ENCODE data around the gene TMSB15C.

Gene TMSB15C

DNA sequence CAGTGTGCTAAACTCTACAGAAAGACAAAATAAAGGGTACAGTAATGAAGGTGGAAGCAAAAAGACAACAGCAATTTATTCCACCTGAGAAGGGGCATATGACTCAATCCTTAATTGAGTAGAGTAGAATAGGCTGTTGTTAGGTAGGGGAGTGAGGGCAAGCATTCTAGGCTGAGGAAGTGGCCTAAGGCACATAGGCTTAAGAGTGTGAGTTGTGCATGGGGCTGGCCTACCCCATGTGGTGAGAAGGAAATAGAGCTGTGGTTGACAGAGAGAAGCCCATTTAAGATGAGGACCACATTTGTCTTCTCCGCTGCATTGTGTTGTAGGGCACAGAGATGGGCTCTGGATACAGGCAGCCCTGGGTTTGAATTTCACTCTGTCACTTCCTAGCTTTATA lies 32.9 kb upstream of the TMSB15C start:
- Histone ChIP-seq H3K4me3 (ENCODE audit: low read length, poor library complexity, severe bottlenecking) (peak overlapping the region; percentile 93), H3K4me1 (ENCODE audit: insufficient read depth, low read length, poor library complexity, severe bottlenecking) (peaks cover 39% of the 10 kb centered on the region), H3K9ac (ENCODE audit: low read depth, low read length, poor library complexity, severe bottlenecking) (peak overlapping the region; percentile 5), H3K9me3 (ENCODE audit: insufficient read depth, low read depth, low read length) (no peaks in the 10 kb centered on the region), H3K79me2 (ENCODE audit: insufficient read depth, low read length) (peaks cover 61% of the 10 kb centered on the region), H3K9me2 (replicated peaks; ENCODE audit: low read depth, low read length) (no peaks in the 10 kb centered on the region), H3K27me3 (ENCODE audit: insufficient read depth, low read length, poor library complexity, severe bottlenecking) (no peaks in the 10 kb centered on the region), H3K36me3 (ENCODE audit: insufficient read depth, low read length) (no peaks in the 10 kb centered on the region), H3K4me2 (ENCODE audit: low read depth, low read length, poor library complexity, severe bottlenecking) (peak overlapping the region; percentile 96), H2AFZ (ENCODE audit: low read length) (no peak overlapping the region), H4K20me1 (ENCODE audit: insufficient read depth, low read length, poor library complexity, severe bottlenecking) (no peaks in the 10 kb centered on the region), H3F3A (ENCODE audit: low read depth) (no peaks in the 10 kb centered on the region)
- TF ChIP-seq EZH2phosphoT487 (IDR thresholded peaks at IDR 0.05; ENCODE audit: borderline replicate concordance) = no peak
- TF ChIP-seq, protein P1, sequence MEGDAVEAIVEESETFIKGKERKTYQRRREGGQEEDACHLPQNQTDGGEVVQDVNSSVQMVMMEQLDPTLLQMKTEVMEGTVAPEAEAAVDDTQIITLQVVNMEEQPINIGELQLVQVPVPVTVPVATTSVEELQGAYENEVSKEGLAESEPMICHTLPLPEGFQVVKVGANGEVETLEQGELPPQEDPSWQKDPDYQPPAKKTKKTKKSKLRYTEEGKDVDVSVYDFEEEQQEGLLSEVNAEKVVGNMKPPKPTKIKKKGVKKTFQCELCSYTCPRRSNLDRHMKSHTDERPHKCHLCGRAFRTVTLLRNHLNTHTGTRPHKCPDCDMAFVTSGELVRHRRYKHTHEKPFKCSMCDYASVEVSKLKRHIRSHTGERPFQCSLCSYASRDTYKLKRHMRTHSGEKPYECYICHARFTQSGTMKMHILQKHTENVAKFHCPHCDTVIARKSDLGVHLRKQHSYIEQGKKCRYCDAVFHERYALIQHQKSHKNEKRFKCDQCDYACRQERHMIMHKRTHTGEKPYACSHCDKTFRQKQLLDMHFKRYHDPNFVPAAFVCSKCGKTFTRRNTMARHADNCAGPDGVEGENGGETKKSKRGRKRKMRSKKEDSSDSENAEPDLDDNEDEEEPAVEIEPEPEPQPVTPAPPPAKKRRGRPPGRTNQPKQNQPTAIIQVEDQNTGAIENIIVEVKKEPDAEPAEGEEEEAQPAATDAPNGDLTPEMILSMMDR (conservative IDR thresholded peaks at IDR 0.05; ENCODE audit: low read length) = no peak

DNA sequence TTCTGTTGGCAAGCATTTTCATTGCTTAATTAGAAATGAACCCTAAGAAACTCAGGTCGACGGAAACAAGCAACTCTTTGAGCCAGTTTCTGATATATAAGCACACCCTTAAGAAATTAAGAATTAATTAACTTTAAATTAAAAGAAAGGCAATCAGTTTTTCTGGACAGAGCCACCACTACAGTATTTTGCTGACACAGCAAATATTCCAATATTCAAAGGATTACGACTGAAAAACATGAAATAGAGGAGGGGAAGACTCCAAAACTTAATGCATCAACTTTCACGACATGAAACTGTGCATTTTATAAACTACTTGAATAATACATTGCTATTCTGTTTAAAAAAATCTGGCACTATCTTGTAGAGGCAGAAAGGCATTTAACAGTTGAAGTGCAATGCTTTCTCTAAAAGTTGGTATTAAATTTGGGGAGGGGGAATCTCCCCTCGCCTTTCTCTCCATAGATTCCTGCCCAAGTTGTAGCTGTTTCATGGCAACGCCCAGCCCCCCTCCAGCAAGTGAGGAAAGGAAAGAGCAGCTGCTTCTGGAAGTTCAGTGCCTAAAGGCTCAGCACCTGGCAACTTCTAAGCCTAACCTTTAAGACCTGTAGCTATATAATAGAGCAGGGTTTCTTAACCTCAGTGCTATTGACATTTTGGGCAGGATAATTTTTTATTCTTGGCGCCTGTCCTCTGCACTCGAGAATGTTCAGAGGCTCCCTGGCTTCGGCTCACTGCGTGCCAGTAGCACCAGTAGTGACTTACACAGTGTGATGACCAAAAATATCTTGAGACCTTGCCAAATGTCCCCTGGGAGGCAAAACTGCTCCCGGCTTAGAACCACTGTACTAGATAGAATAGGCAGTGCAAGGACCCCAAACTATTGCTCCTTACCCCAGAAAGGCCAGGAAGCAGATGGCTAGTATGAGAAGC lies 29.6 kb upstream of the TMSB15C start:
- no peaks in the 10 kb centered on the region for H3K27me3 ChIP-seq (ENCODE audit: insufficient read depth, low read length, poor library complexity, severe bottlenecking)
- no peaks in the 10 kb centered on the region for H3K9me3 ChIP-seq (ENCODE audit: insufficient read depth, low read depth, low read length)
- H2AFZ ChIP-seq (ENCODE audit: low read length) = no peak overlapping the region
- H3K79me2 ChIP-seq (ENCODE audit: insufficient read depth, low read length) = peaks cover 44% of the 10 kb centered on the region
- no peak overlapping the region for H3K4me3 ChIP-seq (ENCODE audit: low read length, poor library complexity, severe bottlenecking)
- H3K36me3 ChIP-seq (ENCODE audit: insufficient read depth, low read length) = no peaks in the 10 kb centered on the region
- no peak overlapping the region for H3K4me2 ChIP-seq (ENCODE audit: low read depth, low read length, poor library complexity, severe bottlenecking)
- TF ChIP-seq EZH2phosphoT487 (IDR thresholded peaks at IDR 0.05; ENCODE audit: borderline replicate concordance) = no peak
- TF ChIP-seq, protein P1 (conservative IDR thresholded peaks at IDR 0.05; ENCODE audit: low read length) = no peak
- no peak overlapping the region for H3K9ac ChIP-seq (ENCODE audit: low read depth, low read length, poor library complexity, severe bottlenecking)
- no peaks in the 10 kb centered on the region for H4K20me1 ChIP-seq (ENCODE audit: insufficient read depth, low read length, poor library complexity, severe bottlenecking)
- H3K9me2 ChIP-seq (replicated peaks; ENCODE audit: low read depth, low read length) = no peaks in the 10 kb centered on the region
- peaks cover 30% of the 10 kb centered on the region for H3K4me1 ChIP-seq (ENCODE audit: insufficient read depth, low read length, poor library complexity, severe bottlenecking)
- no peaks in the 10 kb centered on the region for H3F3A ChIP-seq (ENCODE audit: low read depth)

DNA sequence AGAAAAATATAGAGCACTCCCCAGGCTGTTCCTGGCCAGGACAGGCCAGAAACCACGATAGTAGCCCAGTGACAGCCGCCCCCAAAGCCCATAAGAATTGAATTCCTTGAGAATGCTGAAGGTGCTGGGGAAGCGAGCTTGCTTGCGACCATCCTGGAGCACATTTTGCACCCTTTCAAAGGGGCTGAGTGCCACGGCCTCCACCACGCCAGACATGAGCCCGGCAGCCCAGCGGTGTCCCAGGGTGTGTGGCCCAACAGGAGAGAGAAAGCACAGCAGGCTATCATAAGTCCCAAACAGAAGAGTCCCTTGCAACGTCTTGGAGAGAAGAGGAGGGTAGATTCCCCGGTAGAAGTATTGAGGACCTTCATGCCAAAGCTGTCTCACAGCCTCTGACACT lies 28.6 kb upstream of the TMSB15C start:
- H3K79me2 ChIP-seq (ENCODE audit: insufficient read depth, low read length) = peaks cover 34% of the 10 kb centered on the region; the same call in 1 of the 2 replicates
- H3K4me1 ChIP-seq (ENCODE audit: insufficient read depth, low read length, poor library complexity, severe bottlenecking) = peaks cover 22% of the 10 kb centered on the region
- no peaks in the 10 kb centered on the region for H3K36me3 ChIP-seq (ENCODE audit: insufficient read depth, low read length)
- no peaks in the 10 kb centered on the region for H4K20me1 ChIP-seq (ENCODE audit: insufficient read depth, low read length, poor library complexity, severe bottlenecking)
- H3K4me2 ChIP-seq (ENCODE audit: low read depth, low read length, poor library complexity, severe bottlenecking) = no peak overlapping the region
- no peak overlapping the region for H3K4me3 ChIP-seq (ENCODE audit: low read length, poor library complexity, severe bottlenecking)
- no peak overlapping the region for H3K9ac ChIP-seq (ENCODE audit: low read depth, low read length, poor library complexity, severe bottlenecking)
- TF ChIP-seq EZH2phosphoT487 (IDR thresholded peaks at IDR 0.05; ENCODE audit: borderline replicate concordance) = no peak
- TF ChIP-seq, protein P1 (conservative IDR thresholded peaks at IDR 0.05; ENCODE audit: low read length) = no peak
- H3K9me3 ChIP-seq (ENCODE audit: insufficient read depth, low read depth, low read length) = no peaks in the 10 kb centered on the region
- no peaks in the 10 kb centered on the region for H3K27me3 ChIP-seq (ENCODE audit: insufficient read depth, low read length, poor library complexity, severe bottlenecking)
- no peaks in the 10 kb centered on the region for H3K9me2 ChIP-seq (replicated peaks; ENCODE audit: low read depth, low read length)
- H3F3A ChIP-seq (ENCODE audit: low read depth) = no peaks in the 10 kb centered on the region
- no peak overlapping the region for H2AFZ ChIP-seq (ENCODE audit: low read length)

Measured in Loucy (cell line).